ENCODE measurements around the gene TNFRSF8.
"Not testable (repeated sequence)": the region's sequence is repeated elsewhere in the genome, so short reads cannot be mapped to it uniquely, and the experiment has no call there.

The TNFRSF8 gene

GRCh38 chr1:12063141-12064072 lies at the start of gene TNFRSF8:
Gene TNFRSF8, plus strand, starts transcription at chr1:12063303. Its CDS starts 296 bp downstream, at chr1:12063599.
- DNase-seq (ENCODE audit: low spot score): no peak

DNA sequence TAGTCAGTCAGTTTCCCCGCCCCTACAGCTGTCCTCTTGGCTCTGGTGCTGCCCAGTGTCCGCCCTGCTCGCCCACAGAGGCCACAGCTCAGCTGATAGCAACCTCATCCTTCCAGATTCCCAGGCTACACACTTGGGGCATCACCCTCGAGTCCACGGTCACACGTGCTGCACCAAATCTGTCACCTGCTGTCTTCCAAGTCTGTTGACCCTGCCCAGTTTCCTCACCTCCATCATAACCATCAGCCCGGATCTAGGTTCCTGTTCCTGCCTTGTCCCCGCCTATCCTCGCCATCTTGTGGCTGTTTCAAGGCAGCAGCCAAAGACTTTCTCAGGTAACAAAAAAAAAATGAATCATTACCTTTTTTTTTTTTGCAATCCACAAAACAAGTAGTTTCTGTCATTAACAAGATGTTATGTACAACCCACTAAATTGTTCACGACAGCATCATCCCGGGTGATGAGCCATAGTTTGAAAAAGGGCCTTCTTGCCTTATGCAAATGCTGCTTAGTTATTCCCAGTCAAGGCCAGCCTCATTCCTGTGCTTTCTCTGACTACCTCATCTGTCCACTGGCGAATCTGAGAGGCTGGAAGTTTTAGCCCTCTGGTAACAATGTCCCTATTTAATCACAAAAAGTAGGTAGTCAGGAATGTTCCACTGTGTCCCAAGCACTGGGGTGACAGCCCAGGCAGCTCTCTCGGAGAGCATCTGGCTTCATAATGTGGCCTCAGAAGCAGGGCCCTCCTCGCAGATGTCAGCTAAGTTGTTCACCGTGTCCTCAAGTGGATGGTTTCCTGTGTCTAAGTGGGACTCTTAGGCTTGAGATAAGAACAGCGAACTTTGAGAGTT lies 48.7 kb upstream of the TNFRSF8 start:
- DNase-seq (ENCODE audit: low spot score): peak; percentile 52

DNA sequence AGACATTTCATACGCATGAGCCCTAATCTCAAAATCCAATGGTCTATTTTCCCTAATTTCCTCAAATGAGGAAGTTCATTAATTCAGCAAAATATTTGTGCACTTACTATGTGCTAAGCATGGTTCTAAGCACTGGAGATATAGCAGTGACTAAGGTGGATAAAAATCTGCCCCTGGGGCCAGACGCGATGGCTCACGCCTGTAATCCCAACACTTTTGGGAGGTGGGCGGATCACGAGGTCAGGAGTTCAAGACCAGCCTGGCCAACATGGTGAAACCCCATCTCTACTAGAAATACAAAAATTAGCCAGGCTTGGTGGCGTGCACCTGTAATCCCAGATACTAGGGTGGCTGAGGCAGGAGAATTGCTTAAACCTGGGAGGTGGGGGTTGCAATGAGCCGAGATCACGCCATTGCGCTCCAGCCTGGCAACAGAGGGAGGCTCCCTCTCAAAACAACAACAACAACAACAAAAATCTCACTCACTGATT lies 48.1 kb upstream of the TNFRSF8 start:
- DNase-seq (ENCODE audit: low spot score): no peak

DNA sequence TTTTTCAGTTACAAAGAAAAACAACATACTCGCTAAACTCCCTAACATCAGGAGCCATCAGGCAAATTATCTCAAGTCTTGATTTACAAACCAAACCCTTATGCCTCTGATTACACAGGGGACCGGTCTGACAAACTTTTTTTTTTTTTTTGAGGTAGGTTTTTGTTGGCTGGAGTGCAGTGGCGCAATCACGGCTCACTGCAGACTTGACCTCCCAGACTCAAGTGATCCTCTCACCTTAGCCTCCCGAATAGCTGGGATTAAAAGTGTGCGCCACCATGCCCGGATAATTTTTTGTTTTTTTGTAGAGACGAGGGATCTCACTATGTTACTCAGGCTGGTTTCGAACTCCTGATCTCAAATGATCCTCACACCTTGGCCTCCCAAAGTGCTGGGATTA lies 47.6 kb upstream of the TNFRSF8 start:
- no peak for DNase-seq (ENCODE audit: low spot score)

DNA sequence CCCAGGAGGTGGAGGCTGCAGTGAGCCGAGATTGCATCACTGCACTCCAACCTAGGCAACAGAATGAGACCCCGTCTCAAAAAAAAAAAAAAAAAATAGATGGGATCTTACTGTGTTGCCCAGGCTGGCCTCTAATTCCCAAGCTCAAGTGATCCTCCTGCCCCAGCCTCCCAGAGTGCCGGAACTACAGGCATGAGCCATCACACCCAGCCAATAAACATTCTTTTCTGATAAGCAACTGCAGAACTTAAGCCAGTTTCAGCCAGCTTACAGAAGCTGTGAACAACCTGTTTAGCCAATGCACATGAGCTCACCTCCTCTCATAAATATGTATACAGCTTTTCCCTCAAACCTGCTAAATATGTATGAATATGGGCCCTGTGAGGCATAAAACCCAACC lies 46.9 kb upstream of the TNFRSF8 start:
- DNase-seq (ENCODE audit: low spot score): no peak

DNA sequence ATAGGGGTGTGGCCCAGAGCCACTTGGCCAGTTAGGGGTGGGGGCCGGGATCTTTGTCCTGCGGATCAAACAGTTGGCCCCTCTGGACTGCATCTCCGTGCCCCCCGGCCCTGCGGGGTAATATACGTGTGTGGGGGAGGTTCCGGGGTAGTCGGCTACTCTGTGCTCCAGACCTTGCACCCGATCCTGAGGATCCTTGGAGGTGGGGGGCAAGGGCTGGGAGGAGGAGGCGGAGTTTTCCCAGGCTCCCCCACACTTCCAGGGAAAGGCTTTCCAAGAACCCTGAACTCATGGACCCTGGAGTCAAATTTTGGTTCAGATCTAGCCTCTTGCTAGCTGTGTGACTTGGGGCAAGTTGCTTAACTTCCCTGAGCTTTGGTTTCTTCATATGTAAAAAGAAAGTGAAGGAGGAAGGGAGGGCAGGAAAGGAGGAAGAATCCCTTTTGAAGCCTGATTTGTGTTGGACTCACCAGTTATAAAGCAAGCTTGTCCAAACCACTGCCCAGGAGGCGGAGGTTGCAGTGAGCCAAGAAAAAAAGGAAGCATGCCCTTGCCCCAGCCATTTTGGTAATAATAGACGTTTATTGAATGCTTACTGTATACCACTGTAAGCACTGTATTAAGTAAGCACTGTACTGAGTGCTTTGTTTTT lies 43.1 kb upstream of the TNFRSF8 start:
- DNase-seq (ENCODE audit: low spot score): peak; percentile 34

DNA sequence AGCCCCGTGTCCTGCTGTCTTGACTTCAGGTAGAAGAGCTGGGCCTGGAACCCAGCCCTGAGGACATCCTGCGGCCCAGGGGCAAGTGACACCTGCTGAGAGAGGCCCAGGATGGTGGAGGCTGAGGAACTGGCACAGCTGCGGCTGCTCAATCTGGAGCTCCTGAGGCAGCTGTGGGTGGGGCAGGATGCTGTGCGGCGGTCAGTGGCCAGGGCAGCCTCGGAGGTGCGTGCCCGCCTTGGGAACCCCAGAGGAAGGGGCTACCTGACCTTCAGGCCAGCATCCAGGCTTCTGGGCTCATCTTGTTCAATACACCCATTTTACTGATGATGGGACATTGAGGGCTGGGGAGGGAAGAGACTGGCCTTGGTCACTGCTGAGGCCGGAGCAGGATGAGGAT lies 41.5 kb upstream of the TNFRSF8 start:
- no peak for DNase-seq (ENCODE audit: low spot score)

- no peak for DNase-seq (ENCODE audit: low spot score)
Measured at GRCh38 chr1:12022036-12022435, 41.1 kb upstream of the TNFRSF8 start.

GRCh38 chr1:12026586-12026985 lies 36.5 kb upstream of the TNFRSF8 start:
- DNase-seq (ENCODE audit: low spot score): no peak

DNA sequence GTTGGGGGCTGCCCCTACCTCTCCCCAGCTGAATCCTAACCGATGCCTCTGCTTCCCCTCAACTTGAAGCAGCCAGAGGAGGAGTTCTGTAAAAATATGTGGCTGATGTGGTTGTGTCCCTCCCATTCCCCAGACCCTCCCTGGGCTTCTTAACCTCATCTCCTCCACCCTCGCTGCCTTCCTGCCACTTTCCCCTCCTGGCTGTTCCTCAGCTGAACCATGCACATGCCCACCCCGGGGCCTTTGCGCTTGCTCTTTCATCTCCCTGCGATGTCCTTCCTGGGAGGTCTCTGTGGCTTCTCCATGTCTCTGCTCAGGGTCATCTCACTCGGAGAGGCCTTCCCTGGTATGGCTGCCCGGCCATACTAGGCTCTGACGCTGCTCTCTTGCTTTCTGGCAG lies 34.9 kb upstream of the TNFRSF8 start:
- DNase-seq (ENCODE audit: low spot score): no peak

DNA sequence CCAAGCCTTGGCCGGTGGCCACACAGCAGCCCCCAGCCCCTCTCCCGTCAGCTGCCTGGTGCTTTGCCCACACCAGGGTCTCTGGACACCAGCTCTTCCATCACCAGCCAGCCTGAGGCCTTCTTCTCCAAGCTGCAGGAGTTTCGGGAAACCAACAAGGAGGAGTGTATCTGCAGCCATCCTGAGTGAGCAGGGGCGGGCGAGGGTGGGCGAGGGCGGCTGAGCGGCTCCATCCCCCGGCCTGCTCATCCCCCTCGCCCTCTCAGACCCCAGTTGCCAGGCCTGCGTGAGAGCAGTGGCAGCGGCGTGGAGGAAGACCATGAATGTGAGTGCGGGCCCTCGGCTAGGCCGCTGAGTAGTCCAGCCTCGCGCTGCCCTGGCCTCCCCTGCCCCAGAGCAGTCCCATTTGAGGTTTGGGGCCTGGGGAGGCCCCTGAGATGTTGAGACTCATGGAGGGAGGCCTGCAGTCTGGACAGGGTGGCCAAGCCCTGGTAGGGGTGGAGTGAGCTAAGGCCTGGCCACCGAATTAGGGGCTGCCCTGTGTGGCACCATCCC lies 34.1 kb upstream of the TNFRSF8 start:
- no peak for DNase-seq (ENCODE audit: low spot score)

DNA sequence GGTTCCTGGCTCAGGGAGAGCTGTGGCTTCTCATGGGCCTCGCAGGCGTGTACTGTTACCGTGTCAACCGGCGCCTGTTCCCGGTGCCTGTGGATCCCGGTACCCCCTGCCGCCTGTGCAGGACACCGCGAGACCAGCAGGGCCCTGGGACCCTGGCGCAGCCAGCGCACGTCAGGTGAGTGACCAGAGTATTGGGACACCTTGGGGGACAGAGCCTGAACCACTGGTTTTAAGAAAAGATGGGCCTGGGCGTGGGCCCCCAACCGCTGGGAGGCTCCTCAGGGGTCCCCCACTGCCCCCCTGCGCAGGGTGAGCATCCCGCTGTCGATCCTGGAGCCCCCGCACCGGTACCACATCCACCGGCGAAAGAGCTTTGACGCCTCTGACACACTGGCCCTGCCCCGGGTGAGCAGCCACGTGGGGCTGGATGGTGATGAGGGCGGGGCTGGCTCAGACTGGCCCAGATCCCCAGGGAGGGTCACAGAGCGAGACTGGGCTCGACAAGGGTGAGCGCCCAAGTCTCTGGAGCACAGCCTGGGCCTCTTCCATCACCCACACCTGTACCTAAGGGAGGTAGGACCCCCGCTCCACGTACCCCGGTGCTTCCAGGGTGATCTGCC lies 33.3 kb upstream of the TNFRSF8 start:
- DNase-seq (ENCODE audit: low spot score): no peak

DNA sequence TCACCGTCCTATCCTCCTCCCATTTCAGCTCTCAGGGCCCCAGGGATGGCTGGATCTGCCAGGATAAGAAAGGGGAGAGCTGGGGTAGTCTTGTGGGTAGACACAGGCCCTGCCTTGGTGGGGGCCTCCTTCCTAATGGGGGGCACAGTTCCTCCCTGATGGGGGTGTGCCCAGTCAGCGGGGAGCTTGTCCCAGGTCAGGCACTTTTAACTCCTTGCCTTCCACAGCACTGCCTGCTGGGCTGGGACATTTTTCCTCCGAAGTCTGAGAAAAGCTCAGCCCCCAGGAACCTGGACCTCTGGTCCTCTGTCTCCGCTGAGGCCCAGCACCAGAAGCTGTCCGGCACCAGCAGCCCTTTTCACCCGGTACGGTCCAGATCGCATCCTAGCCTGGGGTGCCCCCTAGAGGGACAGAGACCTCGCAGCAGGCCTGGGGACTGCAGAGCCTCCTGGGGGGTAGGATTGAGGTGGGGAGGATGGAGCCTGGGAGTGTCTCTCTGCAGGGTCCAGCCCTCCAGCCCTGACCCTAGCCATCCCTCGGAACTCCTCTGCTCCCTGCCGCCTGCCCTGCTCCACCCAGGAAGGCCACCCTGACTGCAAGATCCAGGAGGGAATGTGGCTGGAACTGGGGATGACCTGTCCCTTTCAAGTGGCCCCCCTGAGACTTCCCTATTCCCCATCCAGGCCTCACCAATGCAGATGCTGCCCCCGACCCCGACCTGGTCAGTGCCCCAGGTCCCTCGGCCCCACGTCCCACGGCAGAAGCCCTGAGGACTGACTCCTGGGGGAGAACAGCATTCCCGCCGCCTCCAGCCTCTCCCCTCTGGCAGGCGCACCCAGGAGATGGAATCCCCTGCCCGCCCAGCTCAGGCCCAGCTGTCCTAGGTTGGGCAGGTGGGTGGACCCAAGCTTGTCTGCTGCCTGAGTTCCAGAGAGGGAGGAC lies 31.8 kb upstream of the TNFRSF8 start:
- DNase-seq (ENCODE audit: low spot score): peak; percentile 61

DNA sequence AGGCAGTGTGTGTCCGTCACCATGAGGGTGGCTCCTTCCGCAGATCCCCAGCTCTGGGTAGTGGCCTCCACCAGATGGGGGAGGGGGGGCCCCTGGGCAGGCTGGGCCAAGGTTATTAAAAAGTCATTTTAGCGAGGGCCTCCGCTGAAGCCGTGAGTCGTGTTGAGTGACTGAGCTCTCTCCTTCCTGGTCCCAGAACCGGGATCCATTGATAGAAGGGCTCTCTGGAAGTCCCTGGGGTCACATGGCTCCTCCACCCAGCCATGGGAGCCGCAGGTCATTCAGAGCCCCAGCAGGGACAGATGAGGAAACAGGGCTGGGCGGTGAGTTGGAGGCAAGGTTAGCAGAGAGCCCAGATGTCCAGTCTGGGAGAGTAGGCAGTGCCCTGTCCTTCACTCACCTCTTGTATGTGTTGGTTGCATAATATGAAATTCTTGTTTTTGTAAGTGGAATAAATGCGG lies 30.9 kb upstream of the TNFRSF8 start:
- DNase-seq (ENCODE audit: low spot score): no peak

DNA sequence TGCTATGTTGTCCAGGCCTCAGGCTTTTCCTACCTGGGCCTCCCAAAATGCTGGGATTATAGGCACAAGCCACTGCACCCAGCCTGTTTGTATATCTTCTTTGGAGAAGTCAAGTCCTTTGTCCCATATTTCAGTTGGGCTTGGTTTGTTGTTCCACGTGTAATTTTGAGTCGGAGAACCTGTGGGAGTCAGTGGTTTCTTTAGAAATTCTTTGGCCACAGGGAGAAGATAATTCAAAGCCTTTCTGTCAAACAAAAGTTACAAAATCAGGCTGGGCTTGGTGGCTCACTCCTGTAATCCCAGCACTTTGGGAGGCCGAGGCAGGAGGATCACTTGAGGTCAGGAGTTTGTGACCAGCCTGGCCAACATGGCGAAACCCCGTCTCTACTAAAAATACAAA lies 29.7 kb upstream of the TNFRSF8 start:
- DNase-seq (ENCODE audit: low spot score): not testable (repeated sequence)

DNA sequence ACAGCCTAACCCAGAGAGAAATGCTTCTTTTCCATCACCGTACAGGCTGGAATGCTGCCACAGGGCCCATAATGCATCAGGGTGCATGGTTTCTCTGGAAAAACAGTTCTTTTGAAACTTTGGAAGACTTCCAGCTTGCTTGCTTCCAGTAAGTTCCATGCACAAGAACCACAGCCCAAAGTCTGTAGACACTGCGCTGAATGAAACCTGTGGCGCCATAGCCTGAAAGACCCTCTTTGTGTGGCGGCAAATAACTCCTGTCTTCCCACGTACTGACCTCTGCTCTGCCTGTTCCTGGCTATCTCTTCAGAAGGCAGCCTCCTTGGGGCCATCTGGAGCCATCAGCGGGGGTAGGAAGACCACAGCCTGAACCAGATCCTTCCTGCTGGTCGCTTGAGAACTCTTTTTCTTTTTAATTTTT lies 28.7 kb upstream of the TNFRSF8 start:
- DNase-seq (ENCODE audit: low spot score): no peak

- no peak for DNase-seq (ENCODE audit: low spot score)
Measured at GRCh38 chr1:12035312-12035711, 27.8 kb upstream of the TNFRSF8 start.

- DNase-seq (ENCODE audit: low spot score): no peak
Measured at GRCh38 chr1:12037486-12038355, 25.4 kb upstream of the TNFRSF8 start.
